ENCODE results near the gene PLPP3. TPM values are rescaled to one million over a fixed set of nuclear protein-coding genes. Genes with fewer than 3 reads are reported as not detected.

The PLPP3 gene
- polyA plus RNA-seq, 2 donors = 2.7 to 12.4 TPM

DNA sequence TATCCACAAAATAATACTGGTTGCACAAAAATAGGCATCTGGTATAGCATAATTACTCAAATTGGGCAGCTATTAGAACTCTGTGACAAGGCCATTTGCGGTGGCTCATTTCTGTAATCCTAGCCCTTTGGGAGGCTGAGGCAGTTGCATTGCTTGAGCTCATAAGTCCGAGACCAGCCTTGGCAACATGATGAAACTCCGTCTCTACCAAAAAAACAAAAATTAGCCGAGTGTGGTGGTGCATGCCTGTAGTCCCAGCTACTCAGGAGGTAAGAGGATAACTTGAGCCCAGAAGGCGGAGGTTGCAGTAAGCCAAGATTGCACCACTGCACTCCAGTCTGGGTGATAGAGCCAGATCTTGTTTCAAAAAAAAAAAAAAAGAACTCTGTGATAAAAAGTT lies 36.7 kb downstream of the PLPP3 start:
- no peaks in the 10 kb centered on the region for H3K36me3 ChIP-seq (ENCODE audit: control insufficient read depth in 2 of 2, insufficient read depth in 2 of 2, low read length in 1 of 2)
- no peaks in the 10 kb centered on the region for H3K9me3 ChIP-seq (ENCODE audit: control insufficient read depth in 2 of 2, insufficient read depth in 1 of 2, low read depth in 1 of 2, low read length in 1 of 2)

GRCh38 chr1:56541408-56541807 lies 38.0 kb downstream of the PLPP3 start:
- Histone ChIP-seq H3K27me3 (ENCODE audit: control insufficient read depth in 1 of 2, insufficient read depth in 2 of 2, low read length in 2 of 2) (no peaks in the 10 kb centered on the region), H3K27ac (ENCODE audit: low read depth in 2 of 2, low read length in 1 of 2) (no peak overlapping the region), H3K9me3 (ENCODE audit: control insufficient read depth in 2 of 2, insufficient read depth in 1 of 2, low read depth in 1 of 2, low read length in 1 of 2) (no peaks in the 10 kb centered on the region), H3K36me3 (ENCODE audit: control insufficient read depth in 2 of 2, insufficient read depth in 2 of 2, low read length in 1 of 2) (peaks cover 0 to 3% of the 10 kb centered on the region in 2 donors), H3K4me3 (ENCODE audit: low read depth in 1 of 2, low read length in 2 of 2) (no peak overlapping the region), H3K4me1 (ENCODE audit: control insufficient read depth in 2 of 2, insufficient read depth in 2 of 2, low read length in 1 of 2) (peaks cover 2 to 5% of the 10 kb centered on the region in 2 donors)
- whole genome bisulfite sequencing, 2 donors = 47 to 52% methylated on average over 1 of the region's 1 CpG

More for the DNA sequence above, 36.7 kb downstream of the PLPP3 start:
- 88 to 91% methylated on average over 5 of the region's 5 CpGs for WGBS, 2 donors
- Histone ChIP-seq H3K27me3 (ENCODE audit: control insufficient read depth in 1 of 2, insufficient read depth in 2 of 2, low read length in 2 of 2) (no peaks in the 10 kb centered on the region), H3K27ac (ENCODE audit: low read depth in 2 of 2, low read length in 1 of 2) (no peak overlapping the region), H3K4me3 (ENCODE audit: low read depth in 1 of 2, low read length in 2 of 2) (no peak overlapping the region), H3K4me1 (ENCODE audit: control insufficient read depth in 2 of 2, insufficient read depth in 2 of 2, low read length in 1 of 2) (peaks cover 2 to 5% of the 10 kb centered on the region in 2 donors)

GRCh38 chr1:56540467-56540866 lies 38.9 kb downstream of the PLPP3 start:
- WGBS, 2 donors = 52 to 60% methylated on average over 2 of the region's 2 CpGs

GRCh38 chr1:56539520-56539931 lies 39.8 kb downstream of the PLPP3 start:
- Histone ChIP-seq H3K36me3 (ENCODE audit: control insufficient read depth in 2 of 2, insufficient read depth in 2 of 2, low read length in 1 of 2) (peaks cover 0 to 5% of the 10 kb centered on the region in 2 donors), H3K4me3 (ENCODE audit: low read depth in 1 of 2, low read length in 2 of 2) (no peak overlapping the region), H3K9me3 (ENCODE audit: control insufficient read depth in 2 of 2, insufficient read depth in 1 of 2, low read depth in 1 of 2, low read length in 1 of 2) (no peaks in the 10 kb centered on the region), H3K27me3 (ENCODE audit: control insufficient read depth in 1 of 2, insufficient read depth in 2 of 2, low read length in 2 of 2) (no peaks in the 10 kb centered on the region), H3K27ac (ENCODE audit: low read depth in 2 of 2, low read length in 1 of 2) (no peak overlapping the region), H3K4me1 (ENCODE audit: control insufficient read depth in 2 of 2, insufficient read depth in 2 of 2, low read length in 1 of 2) (peaks cover 0 to 2% of the 10 kb centered on the region in 2 donors)
- WGBS, 2 donors = 23 to 33% methylated on average over 2 of the region's 2 CpGs

More at GRCh38 chr1:56540467-56540866, 38.9 kb downstream of the PLPP3 start:
- no peak overlapping the region for H3K4me3 ChIP-seq (ENCODE audit: low read depth in 1 of 2, low read length in 2 of 2)
- H3K27me3 ChIP-seq (ENCODE audit: control insufficient read depth in 1 of 2, insufficient read depth in 2 of 2, low read length in 2 of 2) = no peaks in the 10 kb centered on the region
- no peak overlapping the region for H3K27ac ChIP-seq (ENCODE audit: low read depth in 2 of 2, low read length in 1 of 2)
- H3K36me3 ChIP-seq (ENCODE audit: control insufficient read depth in 2 of 2, insufficient read depth in 2 of 2, low read length in 1 of 2) = peaks cover 0 to 3% of the 10 kb centered on the region in 2 donors
- no peaks in the 10 kb centered on the region for H3K9me3 ChIP-seq (ENCODE audit: control insufficient read depth in 2 of 2, insufficient read depth in 1 of 2, low read depth in 1 of 2, low read length in 1 of 2)
- peaks cover 0 to 2% of the 10 kb centered on the region in 2 donors for H3K4me1 ChIP-seq (ENCODE audit: control insufficient read depth in 2 of 2, insufficient read depth in 2 of 2, low read length in 1 of 2)

DNA sequence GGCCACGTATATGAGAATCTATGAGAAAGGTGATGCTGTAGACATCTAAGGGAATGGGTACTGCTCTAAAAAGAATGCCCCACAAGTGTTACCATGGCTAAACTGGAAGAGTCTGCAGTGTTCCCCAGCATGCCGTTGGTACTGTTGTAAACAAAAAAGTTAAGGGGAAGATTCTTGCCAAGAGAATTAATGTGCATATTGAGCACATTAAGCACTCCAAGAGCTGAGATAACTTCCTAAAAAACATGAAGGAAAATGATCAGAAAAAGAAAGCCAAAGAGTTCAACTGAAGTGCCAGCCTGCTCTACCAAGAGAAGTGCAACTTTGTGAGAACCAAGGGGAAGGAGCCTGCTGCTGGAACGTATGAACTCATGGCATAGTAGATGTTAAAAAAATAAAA lies 40.8 kb downstream of the PLPP3 start:
- H3K4me3 ChIP-seq (ENCODE audit: low read depth in 1 of 2, low read length in 2 of 2) = no peak overlapping the region
- H3K27ac ChIP-seq (ENCODE audit: low read depth in 2 of 2, low read length in 1 of 2) = no peak overlapping the region
- 65 to 70% methylated on average over 3 of the region's 3 CpGs for WGBS, 2 donors
- peaks cover 0 to 3% of the 10 kb centered on the region in 2 donors for H3K4me1 ChIP-seq (ENCODE audit: control insufficient read depth in 2 of 2, insufficient read depth in 2 of 2, low read length in 1 of 2)
- no peaks in the 10 kb centered on the region for H3K27me3 ChIP-seq (ENCODE audit: control insufficient read depth in 1 of 2, insufficient read depth in 2 of 2, low read length in 2 of 2)
- H3K9me3 ChIP-seq (ENCODE audit: control insufficient read depth in 2 of 2, insufficient read depth in 1 of 2, low read depth in 1 of 2, low read length in 1 of 2) = no peaks in the 10 kb centered on the region
- peaks cover 3 to 9% of the 10 kb centered on the region in 2 donors for H3K36me3 ChIP-seq (ENCODE audit: control insufficient read depth in 2 of 2, insufficient read depth in 2 of 2, low read length in 1 of 2)

DNA sequence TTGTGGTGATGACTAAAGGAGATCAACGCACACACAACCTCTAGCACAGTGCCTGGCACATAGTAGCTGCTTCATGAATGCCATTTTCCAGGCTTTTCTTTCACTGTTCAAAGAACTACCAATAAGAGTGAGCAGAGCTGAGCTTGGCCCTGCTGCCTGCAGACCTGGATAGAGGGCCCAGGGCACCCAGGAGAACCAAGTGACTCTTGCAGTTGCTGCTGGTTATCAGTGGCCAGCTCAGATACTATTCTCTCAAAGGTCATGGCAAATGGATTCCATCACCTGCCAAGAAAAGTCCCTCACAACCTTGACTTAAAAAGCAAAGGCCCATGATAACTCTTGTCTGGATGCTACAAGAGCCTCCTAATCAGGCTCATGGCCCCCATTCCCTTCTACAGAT lies 41.7 kb downstream of the PLPP3 start:
- no peak overlapping the region for H3K4me3 ChIP-seq (ENCODE audit: low read depth in 1 of 2, low read length in 2 of 2)
- 96 to 100% methylated on average over 1 of the region's 1 CpG for WGBS, 2 donors
- no peaks in the 10 kb centered on the region for H3K27me3 ChIP-seq (ENCODE audit: control insufficient read depth in 1 of 2, insufficient read depth in 2 of 2, low read length in 2 of 2)
- H3K36me3 ChIP-seq (ENCODE audit: control insufficient read depth in 2 of 2, insufficient read depth in 2 of 2, low read length in 1 of 2) = peaks cover 3 to 9% of the 10 kb centered on the region in 2 donors
- H3K4me1 ChIP-seq (ENCODE audit: control insufficient read depth in 2 of 2, insufficient read depth in 2 of 2, low read length in 1 of 2) = peaks cover 0 to 7% of the 10 kb centered on the region in 2 donors
- H3K9me3 ChIP-seq (ENCODE audit: control insufficient read depth in 2 of 2, insufficient read depth in 1 of 2, low read depth in 1 of 2, low read length in 1 of 2) = no peaks in the 10 kb centered on the region
- H3K27ac ChIP-seq (ENCODE audit: low read depth in 2 of 2, low read length in 1 of 2) = no peak overlapping the region

DNA sequence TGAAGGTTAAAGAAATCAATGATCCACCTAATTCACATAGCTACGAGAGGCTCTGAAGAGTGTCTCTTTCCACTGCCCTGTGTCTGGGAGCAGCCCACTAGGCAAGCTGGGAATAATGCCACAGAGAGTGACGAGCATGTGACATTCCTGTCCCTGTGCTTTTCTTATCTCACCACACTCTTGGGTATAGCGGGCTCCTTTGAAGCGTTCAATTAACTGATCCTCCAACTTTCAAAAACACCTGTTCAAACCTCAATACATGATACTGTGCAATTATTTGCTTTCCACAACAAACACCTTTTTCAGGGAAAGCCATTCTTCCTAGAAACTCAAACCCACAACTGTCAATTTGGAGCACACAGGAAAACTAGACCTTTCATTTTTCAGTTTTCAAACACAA lies 43.4 kb downstream of the PLPP3 start:
- WGBS, 2 donors = 66 to 88% methylated on average over 4 of the region's 4 CpGs
- no peak overlapping the region for H3K4me3 ChIP-seq (ENCODE audit: low read depth in 1 of 2, low read length in 2 of 2)
- no peak overlapping the region for H3K27ac ChIP-seq (ENCODE audit: low read depth in 2 of 2, low read length in 1 of 2)
- no peaks in the 10 kb centered on the region for H3K27me3 ChIP-seq (ENCODE audit: control insufficient read depth in 1 of 2, insufficient read depth in 2 of 2, low read length in 2 of 2)
- H3K4me1 ChIP-seq (ENCODE audit: control insufficient read depth in 2 of 2, insufficient read depth in 2 of 2, low read length in 1 of 2) = peaks cover 0 to 8% of the 10 kb centered on the region in 2 donors
- no peaks in the 10 kb centered on the region for H3K9me3 ChIP-seq (ENCODE audit: control insufficient read depth in 2 of 2, insufficient read depth in 1 of 2, low read depth in 1 of 2, low read length in 1 of 2)
- H3K36me3 ChIP-seq (ENCODE audit: control insufficient read depth in 2 of 2, insufficient read depth in 2 of 2, low read length in 1 of 2) = peaks cover 3 to 9% of the 10 kb centered on the region in 2 donors

DNA sequence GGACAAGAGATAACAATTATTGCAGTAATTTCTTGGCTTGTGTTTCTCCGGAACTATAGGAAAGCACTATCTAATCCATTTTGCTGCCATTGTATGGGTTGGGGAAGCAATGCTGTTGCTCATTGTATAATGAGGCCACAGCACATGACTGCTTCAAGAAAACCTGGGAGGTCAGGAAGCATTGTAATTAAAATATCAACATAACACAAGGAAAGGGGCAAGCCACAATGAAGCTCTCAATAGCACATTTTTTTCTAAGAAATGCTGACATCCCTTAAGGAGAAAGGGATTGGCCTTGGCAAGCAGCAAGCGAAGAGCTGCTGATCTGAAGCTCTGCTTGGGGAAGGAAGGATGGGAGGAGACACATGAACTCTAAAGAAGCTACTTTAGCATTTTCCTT lies 44.0 kb downstream of the PLPP3 start:
- Histone ChIP-seq H3K27me3 (ENCODE audit: control insufficient read depth in 1 of 2, insufficient read depth in 2 of 2, low read length in 2 of 2) (no peaks in the 10 kb centered on the region), H3K27ac (ENCODE audit: low read depth in 2 of 2, low read length in 1 of 2) (no peak overlapping the region), H3K9me3 (ENCODE audit: control insufficient read depth in 2 of 2, insufficient read depth in 1 of 2, low read depth in 1 of 2, low read length in 1 of 2) (no peaks in the 10 kb centered on the region), H3K4me3 (ENCODE audit: low read depth in 1 of 2, low read length in 2 of 2) (no peak overlapping the region), H3K36me3 (ENCODE audit: control insufficient read depth in 2 of 2, insufficient read depth in 2 of 2, low read length in 1 of 2) (peaks cover 3 to 9% of the 10 kb centered on the region in 2 donors), H3K4me1 (ENCODE audit: control insufficient read depth in 2 of 2, insufficient read depth in 2 of 2, low read length in 1 of 2) (peaks cover 0 to 8% of the 10 kb centered on the region in 2 donors)
- 86 to 91% methylated on average over 2 of the region's 2 CpGs for WGBS, 2 donors

DNA sequence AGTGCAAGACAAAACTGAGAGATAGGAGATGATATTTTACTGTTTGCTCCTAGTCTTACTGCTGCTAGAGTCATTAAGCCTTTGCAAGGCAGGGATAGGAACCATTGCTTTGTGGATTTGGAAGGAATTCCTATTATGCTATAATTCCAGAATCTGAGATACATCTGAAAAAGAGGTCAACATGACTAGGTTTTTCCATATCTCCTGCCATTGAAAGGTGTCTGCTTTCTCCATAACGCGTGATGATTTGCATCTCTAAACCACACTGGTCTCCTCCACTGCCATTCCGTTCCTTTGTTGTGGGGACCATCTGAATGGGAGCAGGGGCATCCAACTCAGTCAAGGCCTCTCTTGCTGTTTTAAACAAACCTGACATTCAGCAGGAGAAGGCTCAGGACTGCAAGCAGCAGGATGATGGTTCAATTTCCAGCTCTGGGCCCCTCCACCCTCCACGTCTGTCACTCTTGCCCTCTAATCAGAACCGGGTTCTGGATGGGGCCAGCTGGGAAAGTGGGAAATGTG lies 45.2 kb downstream of the PLPP3 start:
- Histone ChIP-seq H3K27me3 (ENCODE audit: control insufficient read depth in 1 of 2, insufficient read depth in 2 of 2, low read length in 2 of 2) (no peaks in the 10 kb centered on the region), H3K4me3 (ENCODE audit: low read depth in 1 of 2, low read length in 2 of 2) (no peak overlapping the region), H3K27ac (ENCODE audit: low read depth in 2 of 2, low read length in 1 of 2) (no peak overlapping the region), H3K36me3 (ENCODE audit: control insufficient read depth in 2 of 2, insufficient read depth in 2 of 2, low read length in 1 of 2) (peaks cover 3 to 9% of the 10 kb centered on the region in 2 donors), H3K4me1 (ENCODE audit: control insufficient read depth in 2 of 2, insufficient read depth in 2 of 2, low read length in 1 of 2) (peaks cover 0 to 8% of the 10 kb centered on the region in 2 donors), H3K9me3 (ENCODE audit: control insufficient read depth in 2 of 2, insufficient read depth in 1 of 2, low read depth in 1 of 2, low read length in 1 of 2) (no peaks in the 10 kb centered on the region)
- WGBS, 2 donors = 87 to 89% methylated on average over 5 of the region's 5 CpGs

GRCh38 chr1:56533621-56534020 lies 45.7 kb downstream of the PLPP3 start:
- H3K9me3 ChIP-seq (ENCODE audit: control insufficient read depth in 2 of 2, insufficient read depth in 1 of 2, low read depth in 1 of 2, low read length in 1 of 2) = no peaks in the 10 kb centered on the region
- H3K27me3 ChIP-seq (ENCODE audit: control insufficient read depth in 1 of 2, insufficient read depth in 2 of 2, low read length in 2 of 2) = no peaks in the 10 kb centered on the region
- no peak overlapping the region for H3K4me3 ChIP-seq (ENCODE audit: low read depth in 1 of 2, low read length in 2 of 2)
- 70 to 78% methylated on average over 4 of the region's 4 CpGs for WGBS, 2 donors
- no peak overlapping the region for H3K27ac ChIP-seq (ENCODE audit: low read depth in 2 of 2, low read length in 1 of 2)
- peaks cover 0 to 8% of the 10 kb centered on the region in 2 donors for H3K4me1 ChIP-seq (ENCODE audit: control insufficient read depth in 2 of 2, insufficient read depth in 2 of 2, low read length in 1 of 2)
- peaks cover 3 to 9% of the 10 kb centered on the region in 2 donors for H3K36me3 ChIP-seq (ENCODE audit: control insufficient read depth in 2 of 2, insufficient read depth in 2 of 2, low read length in 1 of 2)
